DMS79 (cell line): ENCODE data around the gene SHISA9.

Experiments used
- DNase-seq: peaks from one replicate; lab custom pipeline; 2025; lab: John Stamatoyannopoulos, UW

SHISA9 gene

DNA sequence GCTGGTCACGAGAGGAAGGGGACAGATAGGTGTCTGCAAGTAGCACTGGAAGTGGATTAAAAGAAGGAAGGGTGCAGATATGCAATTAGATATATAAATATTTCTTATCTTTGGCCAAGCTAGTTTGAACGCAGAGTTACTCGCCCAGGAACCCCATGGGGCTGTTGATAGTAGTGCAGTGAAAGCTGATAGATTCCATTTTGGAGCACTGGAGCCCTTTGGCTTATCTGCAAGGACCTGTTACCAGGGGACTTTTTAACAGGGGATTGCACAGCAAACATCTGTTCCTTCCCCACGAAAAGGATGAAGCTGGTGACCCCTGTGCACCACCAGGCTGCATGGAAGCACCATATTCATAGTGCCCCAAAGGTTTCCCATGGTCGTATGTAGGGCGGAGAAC is 218.7 kb downstream of the SHISA9 start:
- no peak for DNase-seq

DNA sequence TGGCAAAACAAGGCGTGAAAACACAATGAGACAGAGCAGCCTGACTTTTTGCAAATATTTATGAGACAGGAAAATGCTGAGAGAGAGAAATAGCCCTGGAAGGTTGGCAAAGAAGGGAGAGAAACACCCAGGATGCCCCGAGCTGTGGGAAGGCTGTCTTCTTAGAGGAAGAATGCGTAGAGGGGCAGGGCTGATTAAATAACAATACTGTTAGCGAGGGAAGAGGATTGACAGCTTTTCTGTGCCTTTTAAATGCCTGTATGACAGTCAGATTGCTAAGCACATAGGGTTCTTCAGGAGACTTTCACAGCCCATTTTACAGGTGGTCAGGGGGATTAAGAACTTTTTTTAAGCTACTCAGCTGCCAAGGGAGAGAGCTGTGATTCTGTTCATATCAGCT is 219.2 kb downstream of the SHISA9 start:
- DNase-seq = no peak

DNA sequence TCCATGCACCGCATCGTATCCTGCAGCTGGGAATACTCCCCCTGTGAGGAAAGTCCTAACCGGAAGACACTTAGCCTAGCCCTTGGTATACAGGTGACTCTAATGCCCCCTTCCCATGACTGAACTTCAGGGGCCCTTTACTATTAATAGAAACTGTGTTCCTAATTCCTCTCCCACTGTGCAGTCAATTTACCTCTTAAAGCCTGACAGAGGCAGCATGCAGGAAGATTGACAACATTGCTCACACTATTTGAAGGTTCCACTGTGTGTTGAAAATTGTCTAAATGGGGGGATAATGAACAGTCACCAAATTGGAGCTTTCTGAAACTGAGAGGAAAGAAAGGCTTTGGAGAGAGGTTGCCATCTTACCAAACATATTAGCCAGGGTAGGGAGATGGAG is 222.6 kb downstream of the SHISA9 start:
- no peak for DNase-seq

DNA sequence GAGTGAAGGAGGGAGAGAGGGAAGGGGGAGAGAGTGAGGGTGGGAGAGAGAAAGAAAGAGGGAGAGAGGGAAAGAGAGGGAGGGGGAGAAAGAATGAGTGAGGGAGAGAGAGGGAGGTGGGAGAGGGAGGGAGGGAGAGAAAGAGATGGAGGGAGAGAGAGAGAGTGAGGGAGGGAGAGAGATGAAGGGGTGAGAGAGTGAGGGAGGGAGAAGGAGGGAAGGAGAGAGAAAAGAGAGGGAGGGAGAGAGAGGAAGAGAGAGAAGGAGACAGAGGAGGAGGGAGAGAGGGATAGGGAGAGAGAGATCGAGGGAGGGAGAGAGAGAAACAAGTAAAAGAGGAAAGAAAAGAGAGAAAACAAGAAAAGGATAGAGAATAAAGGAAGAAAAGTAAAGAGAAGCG is 225.7 kb downstream of the SHISA9 start:
- DNase-seq = no peak

DNA sequence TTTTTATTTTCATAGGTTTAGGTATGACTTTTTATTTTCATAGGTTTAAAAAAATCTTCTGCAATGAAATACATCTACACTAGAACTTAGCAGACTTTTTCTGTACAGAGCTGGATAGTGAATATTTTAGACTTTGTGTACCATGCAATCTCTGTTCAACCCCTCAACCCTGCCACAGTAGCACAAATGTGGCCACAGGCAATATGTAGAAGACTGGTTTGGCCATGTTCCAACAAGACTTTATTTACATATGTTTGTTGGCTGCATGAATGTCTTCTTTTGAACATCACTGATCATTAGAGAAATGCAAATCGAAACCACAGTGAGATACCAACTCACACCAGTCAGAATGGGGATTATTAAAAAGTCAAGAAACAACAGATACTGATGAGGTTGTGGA is 229.2 kb downstream of the SHISA9 start:
- no peak for DNase-seq

DNA sequence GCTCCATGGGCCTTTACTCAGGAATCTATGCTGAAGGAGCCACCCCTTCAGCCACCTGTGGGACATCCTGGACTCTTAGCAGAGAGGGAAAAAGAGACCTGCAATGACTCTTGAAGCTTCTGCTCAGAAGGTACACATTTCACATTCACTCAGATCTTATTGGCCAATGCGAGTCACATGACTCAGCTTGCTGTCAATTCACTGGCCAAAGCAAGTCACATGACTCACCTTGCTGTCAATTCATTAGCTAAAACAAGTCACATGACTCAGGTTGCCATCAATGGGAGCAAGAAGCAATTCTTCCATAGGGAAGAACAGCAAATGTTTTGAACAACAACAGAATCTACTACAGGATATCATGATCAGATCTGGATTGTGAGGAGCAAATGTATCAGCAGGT is 233.4 kb downstream of the SHISA9 start:
- DNase-seq = no peak

DNA sequence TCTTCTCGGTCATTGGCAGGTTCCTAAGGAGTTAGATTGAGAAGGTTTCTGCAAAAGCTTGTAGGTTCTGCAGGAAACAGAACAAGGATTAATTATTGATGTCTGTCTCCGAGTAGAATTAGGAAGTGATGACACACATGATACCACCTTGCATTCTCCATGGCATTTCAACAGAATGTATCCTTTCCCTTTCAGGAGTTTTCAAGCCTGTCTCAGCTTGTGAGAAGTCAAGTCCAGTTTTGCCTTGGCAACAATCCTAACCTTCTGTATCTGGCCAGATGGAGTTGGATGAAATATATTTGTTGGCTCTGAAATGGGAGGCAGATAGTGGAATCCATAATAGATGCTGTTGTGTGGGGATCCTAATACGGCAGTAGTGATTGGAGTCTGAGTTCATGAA is 235.5 kb downstream of the SHISA9 start:
- no peak for DNase-seq

DNA sequence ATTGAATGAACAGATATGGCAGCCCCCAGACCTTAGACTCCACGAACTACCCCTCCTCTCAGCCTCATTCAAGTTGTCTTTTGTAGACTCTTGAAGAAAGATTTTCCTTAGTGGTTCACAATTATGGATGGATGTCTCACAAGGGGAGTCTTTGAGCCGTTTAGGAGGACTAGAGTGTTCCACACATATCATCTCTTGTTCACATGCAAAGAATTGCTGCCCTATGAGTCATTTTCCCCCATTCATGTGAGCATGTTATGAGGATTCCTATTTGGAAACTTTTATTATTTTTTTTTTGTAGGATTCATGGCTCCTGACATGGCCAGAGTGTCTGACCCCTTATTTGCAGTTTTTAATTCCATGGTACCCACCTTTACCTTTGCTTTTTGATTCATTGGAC is 237.1 kb downstream of the SHISA9 start:
- DNase-seq = no peak

DNA sequence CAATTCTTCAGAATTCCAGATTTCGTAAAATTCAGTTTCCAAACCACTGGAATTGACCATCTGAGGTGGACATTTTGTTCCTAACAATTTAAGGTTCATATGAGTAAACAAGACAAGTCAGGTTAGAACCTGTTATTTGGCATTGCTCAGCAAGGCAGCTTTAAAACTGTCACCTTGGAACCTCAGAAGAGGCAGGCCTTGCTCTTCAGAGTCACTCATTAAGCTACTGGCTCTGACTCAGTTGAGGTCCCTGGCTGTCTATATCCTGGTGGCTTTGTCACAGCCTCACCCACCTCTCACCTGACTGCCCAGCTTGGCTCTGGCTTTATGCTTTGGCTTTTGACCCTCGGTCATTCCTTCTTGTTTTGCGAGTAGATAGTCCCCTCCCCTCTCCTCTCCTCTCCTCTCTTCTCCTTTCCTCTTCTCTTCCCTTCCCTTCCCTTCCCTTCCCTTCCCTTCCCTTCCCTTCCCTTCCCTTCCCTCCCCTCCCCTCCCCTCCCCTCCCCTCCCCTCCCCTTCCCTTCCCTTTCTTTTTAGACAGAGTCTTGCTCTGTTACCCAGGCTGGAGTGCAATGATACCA is 238.4 kb downstream of the SHISA9 start:
- DNase-seq = no peak

DNA sequence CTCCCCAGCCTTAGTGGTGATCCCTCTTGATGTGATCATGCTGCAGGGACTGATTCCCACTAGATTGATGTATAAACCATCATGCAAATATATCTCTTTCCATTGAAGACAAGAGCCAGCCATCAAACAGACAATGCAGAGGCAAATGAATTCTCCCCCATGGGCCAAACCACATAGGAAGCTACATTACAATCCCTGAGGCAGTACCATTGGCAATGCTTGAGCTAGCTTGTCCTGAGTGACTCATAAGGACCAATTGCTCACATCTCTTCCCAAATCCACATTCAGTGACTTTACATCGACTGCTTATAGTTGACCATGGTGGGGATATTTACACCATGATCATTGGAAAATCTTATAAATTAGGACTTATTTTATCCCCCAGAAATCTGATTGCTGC is 242.2 kb downstream of the SHISA9 start:
- no peak for DNase-seq

DNA sequence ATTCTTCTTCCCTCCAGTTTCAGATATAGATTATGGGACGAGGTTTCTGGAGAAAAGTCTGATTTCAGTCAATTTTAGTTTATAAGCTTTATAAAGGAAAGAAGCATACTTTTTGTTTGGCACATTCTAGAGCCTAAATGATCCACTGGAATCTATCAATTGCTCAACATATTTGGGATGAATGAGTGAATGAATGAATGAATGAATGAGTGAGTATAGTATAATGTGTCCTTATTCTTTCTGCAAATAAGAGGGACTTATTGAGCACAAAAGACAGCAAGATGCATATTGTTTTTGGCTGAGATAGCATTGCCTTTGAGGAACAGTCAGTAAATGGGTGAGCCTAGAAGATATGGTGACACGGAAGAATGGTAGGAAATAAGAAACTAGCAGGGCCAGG is 245.4 kb downstream of the SHISA9 start:
- no peak for DNase-seq

DNA sequence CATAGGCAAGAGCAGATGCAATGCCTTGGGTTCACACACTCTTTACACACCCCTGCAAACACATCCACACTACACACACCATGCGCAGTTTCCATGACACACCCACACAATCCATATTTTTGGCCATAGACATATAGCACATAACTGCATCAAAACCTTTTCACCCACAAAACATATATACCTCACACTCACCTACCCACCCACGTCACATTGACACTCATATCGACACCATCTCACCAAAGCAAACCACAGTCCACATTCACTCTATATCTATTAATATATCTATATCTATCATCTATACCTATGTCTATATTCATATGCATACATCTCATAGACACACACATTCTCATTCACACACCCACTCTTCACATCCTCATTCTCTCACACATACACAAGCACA is 246.9 kb downstream of the SHISA9 start:
- DNase-seq = no peak

DNA sequence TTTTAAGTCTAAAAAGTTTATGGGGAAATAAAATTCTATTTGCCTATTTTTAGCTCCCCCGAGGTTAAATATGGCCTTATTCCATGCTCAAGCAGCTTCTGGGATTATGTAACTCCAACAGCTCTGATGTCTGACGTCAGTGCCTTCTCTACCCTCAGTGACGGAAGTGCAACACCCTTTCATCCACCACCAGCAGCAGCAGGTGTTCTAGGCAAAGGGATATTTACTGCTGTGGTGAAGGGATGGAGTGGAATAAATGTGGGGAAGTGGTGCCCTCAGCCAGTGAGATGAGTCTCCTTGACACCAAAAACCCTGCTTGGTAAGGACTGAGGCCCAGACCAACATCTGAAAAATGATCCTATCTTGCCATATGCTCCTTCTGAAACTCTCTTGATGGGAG is 247.4 kb downstream of the SHISA9 start:
- DNase-seq = no peak

DNA sequence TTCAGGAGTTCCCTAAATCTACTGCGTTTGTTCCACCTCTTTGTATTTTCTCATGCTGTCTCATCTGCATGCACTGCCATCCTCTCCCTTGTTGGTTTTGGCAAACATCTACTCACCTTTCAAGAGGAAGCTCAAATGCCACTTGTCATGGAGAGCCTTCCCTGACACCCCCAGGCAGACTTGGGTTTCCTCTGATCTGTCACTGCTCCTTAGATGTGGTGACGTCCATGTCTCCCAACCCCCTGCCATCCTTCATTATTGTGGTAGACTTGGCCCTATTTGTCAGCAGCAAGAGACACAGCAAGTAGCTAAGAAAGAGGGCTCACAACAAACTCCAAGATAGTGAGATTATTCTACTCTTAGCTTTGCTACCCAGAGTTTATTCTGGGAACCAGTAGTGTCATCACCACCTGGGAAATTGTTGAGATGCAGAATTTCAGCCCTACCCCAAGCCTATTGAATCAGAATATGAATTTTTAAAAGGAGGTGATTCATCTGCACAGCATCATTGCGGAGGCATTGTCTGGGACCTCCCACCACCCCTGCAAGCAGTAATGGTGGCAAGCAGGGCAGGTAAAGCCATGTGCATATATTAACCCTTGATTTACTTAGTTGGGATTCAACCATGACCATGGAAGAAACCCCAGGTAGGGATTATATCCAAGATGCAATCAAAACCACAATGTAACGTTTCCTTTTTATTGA is 248.9 kb downstream of the SHISA9 start:
- DNase-seq = peak; percentile 46

DNA sequence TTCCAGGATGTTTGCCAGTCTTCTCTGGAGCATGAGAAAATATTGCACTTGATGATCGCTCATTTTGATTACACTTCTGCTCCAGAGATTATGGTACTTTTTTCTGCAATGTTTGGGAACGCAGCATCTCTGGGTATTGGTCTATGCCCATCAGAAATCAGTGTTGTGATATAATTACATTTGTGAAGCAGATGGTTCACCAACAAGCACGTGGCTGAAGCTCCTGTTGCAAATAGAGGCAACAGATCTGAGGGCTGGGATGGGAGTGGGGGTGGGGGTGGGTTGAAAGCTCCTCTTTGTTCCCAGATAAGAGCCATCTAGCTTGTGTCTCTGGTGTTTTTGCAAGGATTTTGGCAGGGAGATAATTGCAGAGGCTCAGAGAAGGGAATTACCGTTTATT is 252.3 kb downstream of the SHISA9 start:
- DNase-seq = no peak

DNA sequence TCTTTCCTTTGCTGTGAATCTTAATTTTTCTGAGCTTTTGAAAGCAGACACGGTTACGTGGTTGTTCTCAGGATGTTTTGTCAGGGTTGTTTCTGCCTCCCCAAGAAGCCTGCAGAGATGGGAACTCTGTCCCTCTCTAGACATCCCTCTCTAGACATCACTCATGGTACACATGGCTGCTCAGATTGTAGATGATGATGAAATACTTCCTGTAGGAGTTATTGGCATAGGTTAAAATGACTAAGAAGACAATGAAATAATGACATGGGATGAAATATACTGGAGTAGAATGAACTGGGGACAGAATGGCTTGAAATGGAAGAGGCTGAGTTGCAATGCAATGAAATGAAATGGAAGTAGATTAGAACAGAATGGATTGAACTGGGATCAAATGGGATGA is 253.4 kb downstream of the SHISA9 start:
- no peak for DNase-seq

DNA sequence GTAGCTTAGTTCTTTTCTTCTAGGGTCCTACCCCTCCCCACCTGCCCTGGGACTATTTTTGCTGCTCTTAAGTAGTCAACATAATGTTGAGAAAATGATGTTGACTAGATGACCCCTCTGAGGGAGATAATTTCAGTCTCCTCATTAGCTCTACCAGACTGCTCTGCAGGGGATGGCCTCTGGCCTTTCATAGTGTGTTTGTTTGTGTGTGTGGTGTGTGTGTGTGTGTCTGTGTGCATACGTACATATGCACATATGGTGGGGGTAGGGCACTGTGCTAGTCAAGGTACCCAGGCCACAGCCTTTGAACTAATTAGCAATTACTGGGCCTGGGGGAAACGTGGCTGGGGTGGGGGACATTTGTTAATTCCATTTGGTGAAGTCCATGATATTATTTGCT is 254.0 kb downstream of the SHISA9 start:
- no peak for DNase-seq

DNA sequence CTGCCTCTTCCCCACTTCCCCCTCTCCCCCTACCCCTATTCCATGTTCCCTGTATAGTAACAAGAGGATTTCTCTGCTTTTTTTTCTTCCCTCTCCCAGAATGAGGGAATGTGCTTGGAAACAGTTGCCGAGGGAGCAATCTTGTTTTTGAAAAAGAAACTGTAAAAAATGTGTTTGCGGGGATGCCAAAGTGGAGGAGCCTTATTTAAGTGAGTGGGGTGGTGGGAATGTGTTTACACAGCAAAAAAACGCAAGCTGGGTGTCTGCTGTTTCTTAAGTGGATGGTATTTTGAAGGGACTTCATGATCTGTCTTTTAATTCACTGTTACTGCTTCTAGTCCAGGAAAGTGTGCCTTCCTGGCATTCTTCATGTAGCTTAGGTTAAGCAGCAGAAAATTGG is 254.4 kb downstream of the SHISA9 start:
- DNase-seq = no peak

DNA sequence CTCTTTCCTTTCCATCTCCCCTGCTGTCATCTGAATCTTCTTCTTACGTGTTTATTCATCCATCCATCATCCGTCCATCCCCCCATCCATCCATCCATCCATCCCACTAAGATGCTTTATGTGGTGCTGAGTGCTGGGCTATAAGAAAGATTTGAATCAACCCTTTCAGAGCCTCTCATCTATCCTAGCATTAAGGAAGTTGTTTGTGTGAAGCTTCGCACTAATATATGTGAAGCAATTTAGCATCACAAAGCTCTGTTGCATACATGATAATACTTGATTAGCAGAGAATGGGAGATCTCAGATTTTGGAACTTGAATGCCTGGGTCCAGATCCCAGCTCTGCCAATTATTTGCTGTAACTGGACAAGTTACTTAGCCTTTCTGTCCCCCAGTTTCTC is 255.7 kb downstream of the SHISA9 start:
- no peak for DNase-seq

DNA sequence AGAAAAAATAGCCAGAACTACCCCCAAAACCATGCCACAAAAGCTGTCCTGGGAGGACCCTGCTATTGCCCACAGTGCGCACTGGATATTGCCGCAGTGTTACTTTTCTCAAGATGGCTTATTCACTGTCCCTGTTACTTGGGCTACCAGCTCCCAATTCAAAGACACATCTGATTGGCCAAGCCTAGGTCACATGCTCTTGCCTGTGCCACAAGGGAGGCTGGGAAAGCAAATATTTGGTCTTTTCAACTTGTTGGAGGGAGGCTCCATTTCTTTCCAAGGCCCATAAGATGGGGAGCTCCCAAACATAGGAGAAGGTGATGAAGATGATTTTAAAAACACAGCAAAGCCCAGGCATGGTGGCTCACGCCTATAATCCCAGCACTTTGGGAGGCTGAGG is 257.0 kb downstream of the SHISA9 start:
- DNase-seq = no peak

DNA sequence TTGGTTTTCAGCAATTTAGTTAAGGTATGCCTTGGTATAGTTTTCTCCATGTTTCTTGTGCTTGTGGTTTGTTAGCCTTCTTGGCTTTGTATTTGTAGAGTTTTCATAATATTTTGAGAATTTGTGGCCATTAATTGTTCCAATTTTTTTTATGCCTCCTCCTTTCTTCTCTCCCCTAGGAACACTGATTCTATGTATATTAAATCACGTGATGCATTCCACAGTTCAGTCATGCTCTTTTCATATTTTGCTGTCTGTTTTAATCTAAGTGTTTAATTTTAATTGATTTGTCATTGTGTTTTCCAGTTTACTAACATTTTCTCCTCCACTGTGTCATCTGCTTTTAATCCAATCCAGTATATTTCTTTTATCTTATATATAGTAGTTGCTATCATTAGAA is 263.6 kb downstream of the SHISA9 start:
- DNase-seq = no peak

DNA sequence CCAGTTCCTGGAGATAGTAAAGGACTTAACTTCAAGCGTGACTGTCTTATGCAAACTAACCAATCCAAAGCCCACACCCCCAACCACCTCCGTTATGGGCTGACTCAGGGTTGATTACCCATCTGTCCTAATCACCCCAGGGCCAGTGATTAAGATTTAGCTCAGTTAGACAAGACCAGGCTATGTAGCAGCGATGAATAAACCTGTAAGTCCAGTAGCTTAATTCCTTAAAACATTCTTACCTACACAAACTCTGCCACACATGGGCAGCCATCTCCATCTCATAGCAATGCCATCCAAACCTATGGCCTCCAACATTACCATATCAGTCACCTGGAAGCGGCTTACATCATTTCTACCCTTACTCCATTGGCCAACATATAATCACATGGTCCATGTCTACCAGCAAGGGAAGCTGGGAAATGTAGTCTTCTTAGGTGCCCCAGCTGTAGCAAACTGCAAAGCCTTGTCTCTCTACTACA is 266.7 kb downstream of the SHISA9 start:
- no peak for DNase-seq

DNA sequence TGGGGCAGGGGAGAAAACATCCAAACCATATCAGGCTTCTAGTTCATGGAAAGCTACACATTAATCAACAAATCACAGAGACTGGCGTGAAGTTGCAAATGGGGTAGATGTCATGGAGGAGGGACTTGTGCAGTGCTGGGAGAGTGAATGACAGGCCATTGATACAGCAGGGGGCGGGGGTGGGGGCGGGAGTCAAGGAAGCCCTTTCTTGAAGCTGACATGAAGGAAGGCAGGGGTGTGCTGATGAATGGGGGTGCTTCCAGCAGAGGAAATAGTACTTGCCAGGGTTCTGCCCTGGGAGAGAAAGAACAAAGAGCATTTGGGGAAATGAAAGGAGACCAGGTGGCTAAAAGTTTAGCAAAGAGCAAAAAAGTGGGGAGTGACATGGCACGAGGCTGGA is 269.9 kb downstream of the SHISA9 start:
- DNase-seq = no peak

DNA sequence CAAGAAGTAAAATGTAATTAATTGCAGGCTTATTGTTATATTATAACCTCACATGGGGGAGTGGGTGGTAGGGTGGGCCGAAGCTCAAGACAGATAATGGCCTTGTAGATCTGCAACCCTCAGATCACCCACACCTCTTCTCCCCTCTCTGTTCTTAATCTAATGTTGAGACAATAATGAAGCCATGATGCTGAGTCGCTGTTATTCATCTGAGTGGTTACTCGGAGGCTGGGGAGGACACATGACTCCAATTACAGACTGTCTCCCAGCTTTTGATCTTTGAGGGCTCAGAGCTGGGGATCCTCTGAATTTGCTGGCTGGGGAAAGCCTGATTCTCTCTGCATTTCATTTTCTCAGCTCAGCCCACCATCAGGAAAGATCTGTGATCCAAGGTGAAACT is 275.3 kb downstream of the SHISA9 start:
- no peak for DNase-seq
